HEK293 (cell line): ENCODE data around the gene ANKRD53.

ENCODE experiments used
- GLI4 ChIP-seq: fragments of 450-650 bp; formaldehyde crosslinking; IDR thresholded peaks from 2 replicates; pipeline ENCODE4 v1.5.1; 2016; ENCODE audit warnings: missing biosample characterization, missing genetic modification characterization
- ZNF132 ChIP-seq: fragments of 450-650 bp; formaldehyde crosslinking; IDR thresholded peaks from 2 replicates; pipeline ENCODE4 v1.5.1; 2017; ENCODE audit warnings: missing biosample characterization, missing genetic modification characterization, borderline replicate concordance
- ZNF24 ChIP-seq: fragments of 450-650 bp; formaldehyde crosslinking; IDR thresholded peaks from 2 replicates; pipeline ENCODE4 v1.5.1; 2016; ENCODE audit warnings: missing biosample characterization, missing genetic modification characterization
- ZNF670 ChIP-seq: fragments of 450-650 bp; formaldehyde crosslinking; IDR thresholded peaks from 2 replicates; pipeline ENCODE4 v1.5.1; 2016; ENCODE audit warnings: missing biosample characterization, missing genetic modification characterization, low read depth
- ZNF707 ChIP-seq: fragments of 450-650 bp; formaldehyde crosslinking; IDR thresholded peaks from 2 replicates; pipeline ENCODE4 v1.5.1; 2016; ENCODE audit warnings: missing biosample characterization, missing genetic modification characterization
- ZNF777 ChIP-seq: fragments of 450-650 bp; formaldehyde crosslinking; IDR thresholded peaks from 2 replicates; pipeline ENCODE4 v1.5.1; 2017; ENCODE audit warnings: missing biosample characterization, missing genetic modification characterization, borderline replicate concordance
- TF ChIP-seq, protein P1 (sequence below): fragments of 450-650 bp; formaldehyde crosslinking; IDR thresholded peaks from 2 replicates; pipeline ENCODE4 v1.5.1; 2016; ENCODE audit warnings: missing biosample characterization, missing genetic modification characterization
- TF ChIP-seq, protein P2 (sequence below): fragments of 450-650 bp; formaldehyde crosslinking; IDR thresholded peaks from 2 replicates; pipeline ENCODE4 v1.5.1; 2016; ENCODE audit warnings: missing biosample characterization, missing genetic modification characterization
- TF ChIP-seq, protein P3 (sequence below): fragments of 450-650 bp; formaldehyde crosslinking; IDR thresholded peaks from 2 replicates; pipeline ENCODE4 v1.5.1; 2016; ENCODE audit warnings: missing biosample characterization, missing genetic modification characterization, low read depth
- TF ChIP-seq, protein P4 (sequence below): fragments of 450-650 bp; formaldehyde crosslinking; conservative IDR thresholded peaks from 2 replicates; pipeline ENCODE4 v1.5.1; 2016; ENCODE audit warnings: low read depth, missing biosample characterization, missing genetic modification characterization
- TF ChIP-seq, protein P5 (sequence below): fragments of 450-650 bp; formaldehyde crosslinking; IDR thresholded peaks from 2 replicates; pipeline ENCODE4 v1.5.1; 2016; ENCODE audit warnings: missing biosample characterization, missing genetic modification characterization, low read depth

DNA sequence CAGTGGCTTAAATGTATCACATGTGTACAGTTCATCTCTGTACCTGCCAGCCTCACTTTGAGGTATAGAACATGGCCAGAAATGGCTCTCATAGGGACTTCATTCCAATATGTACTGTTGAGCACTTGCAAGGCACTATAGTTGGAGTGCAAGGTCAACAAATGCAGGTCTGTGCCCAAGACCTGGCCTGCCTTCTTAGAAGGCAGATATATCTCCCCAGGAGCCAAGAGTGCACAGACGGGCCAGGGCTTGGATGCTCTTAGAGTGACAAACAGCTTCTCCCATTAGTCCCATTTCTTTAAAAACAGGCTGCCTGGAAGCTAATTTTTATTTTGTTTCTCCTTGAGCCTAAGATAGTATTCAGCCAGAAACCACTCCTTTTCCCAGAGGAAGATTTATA, 9.0 kb downstream of the ANKRD53 start:
- TF ChIP-seq, protein P1, sequence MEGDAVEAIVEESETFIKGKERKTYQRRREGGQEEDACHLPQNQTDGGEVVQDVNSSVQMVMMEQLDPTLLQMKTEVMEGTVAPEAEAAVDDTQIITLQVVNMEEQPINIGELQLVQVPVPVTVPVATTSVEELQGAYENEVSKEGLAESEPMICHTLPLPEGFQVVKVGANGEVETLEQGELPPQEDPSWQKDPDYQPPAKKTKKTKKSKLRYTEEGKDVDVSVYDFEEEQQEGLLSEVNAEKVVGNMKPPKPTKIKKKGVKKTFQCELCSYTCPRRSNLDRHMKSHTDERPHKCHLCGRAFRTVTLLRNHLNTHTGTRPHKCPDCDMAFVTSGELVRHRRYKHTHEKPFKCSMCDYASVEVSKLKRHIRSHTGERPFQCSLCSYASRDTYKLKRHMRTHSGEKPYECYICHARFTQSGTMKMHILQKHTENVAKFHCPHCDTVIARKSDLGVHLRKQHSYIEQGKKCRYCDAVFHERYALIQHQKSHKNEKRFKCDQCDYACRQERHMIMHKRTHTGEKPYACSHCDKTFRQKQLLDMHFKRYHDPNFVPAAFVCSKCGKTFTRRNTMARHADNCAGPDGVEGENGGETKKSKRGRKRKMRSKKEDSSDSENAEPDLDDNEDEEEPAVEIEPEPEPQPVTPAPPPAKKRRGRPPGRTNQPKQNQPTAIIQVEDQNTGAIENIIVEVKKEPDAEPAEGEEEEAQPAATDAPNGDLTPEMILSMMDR (tag by site-specific recombination), result no peak
- TF ChIP-seq, protein P2, sequence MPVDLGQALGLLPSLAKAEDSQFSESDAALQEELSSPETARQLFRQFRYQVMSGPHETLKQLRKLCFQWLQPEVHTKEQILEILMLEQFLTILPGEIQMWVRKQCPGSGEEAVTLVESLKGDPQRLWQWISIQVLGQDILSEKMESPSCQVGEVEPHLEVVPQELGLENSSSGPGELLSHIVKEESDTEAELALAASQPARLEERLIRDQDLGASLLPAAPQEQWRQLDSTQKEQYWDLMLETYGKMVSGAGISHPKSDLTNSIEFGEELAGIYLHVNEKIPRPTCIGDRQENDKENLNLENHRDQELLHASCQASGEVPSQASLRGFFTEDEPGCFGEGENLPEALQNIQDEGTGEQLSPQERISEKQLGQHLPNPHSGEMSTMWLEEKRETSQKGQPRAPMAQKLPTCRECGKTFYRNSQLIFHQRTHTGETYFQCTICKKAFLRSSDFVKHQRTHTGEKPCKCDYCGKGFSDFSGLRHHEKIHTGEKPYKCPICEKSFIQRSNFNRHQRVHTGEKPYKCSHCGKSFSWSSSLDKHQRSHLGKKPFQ, result no peak
- TF ChIP-seq, protein P3, sequence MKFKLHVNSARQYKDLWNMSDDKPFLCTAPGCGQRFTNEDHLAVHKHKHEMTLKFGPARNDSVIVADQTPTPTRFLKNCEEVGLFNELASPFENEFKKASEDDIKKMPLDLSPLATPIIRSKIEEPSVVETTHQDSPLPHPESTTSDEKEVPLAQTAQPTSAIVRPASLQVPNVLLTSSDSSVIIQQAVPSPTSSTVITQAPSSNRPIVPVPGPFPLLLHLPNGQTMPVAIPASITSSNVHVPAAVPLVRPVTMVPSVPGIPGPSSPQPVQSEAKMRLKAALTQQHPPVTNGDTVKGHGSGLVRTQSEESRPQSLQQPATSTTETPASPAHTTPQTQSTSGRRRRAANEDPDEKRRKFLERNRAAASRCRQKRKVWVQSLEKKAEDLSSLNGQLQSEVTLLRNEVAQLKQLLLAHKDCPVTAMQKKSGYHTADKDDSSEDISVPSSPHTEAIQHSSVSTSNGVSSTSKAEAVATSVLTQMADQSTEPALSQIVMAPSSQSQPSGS (tag by site-specific recombination), result no peak
- TF ChIP-seq, protein P4, sequence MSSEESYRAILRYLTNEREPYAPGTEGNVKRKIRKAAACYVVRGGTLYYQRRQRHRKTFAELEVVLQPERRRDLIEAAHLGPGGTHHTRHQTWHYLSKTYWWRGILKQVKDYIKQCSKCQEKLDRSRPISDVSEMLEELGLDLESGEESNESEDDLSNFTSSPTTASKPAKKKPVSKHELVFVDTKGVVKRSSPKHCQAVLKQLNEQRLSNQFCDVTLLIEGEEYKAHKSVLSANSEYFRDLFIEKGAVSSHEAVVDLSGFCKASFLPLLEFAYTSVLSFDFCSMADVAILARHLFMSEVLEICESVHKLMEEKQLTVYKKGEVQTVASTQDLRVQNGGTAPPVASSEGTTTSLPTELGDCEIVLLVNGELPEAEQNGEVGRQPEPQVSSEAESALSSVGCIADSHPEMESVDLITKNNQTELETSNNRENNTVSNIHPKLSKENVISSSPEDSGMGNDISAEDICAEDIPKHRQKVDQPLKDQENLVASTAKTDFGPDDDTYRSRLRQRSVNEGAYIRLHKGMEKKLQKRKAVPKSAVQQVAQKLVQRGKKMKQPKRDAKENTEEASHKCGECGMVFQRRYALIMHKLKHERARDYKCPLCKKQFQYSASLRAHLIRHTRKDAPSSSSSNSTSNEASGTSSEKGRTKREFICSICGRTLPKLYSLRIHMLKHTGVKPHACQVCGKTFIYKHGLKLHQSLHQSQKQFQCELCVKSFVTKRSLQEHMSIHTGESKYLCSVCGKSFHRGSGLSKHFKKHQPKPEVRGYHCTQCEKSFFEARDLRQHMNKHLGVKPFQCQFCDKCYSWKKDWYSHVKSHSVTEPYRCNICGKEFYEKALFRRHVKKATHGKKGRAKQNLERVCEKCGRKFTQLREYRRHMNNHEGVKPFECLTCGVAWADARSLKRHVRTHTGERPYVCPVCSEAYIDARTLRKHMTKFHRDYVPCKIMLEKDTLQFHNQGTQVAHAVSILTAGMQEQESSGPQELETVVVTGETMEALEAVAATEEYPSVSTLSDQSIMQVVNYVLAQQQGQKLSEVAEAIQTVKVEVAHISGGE, result no peak
- TF ChIP-seq GLI4 (tag by site-specific recombination) (no peak), ZNF777 (tag by site-specific recombination) (no peak), ZNF707 (no peak), ZNF132 (tag by site-specific recombination) (no peak), ZNF24 (tag by site-specific recombination) (no peak), ZNF670 (tag by site-specific recombination) (no peak)
- TF ChIP-seq, protein P5, sequence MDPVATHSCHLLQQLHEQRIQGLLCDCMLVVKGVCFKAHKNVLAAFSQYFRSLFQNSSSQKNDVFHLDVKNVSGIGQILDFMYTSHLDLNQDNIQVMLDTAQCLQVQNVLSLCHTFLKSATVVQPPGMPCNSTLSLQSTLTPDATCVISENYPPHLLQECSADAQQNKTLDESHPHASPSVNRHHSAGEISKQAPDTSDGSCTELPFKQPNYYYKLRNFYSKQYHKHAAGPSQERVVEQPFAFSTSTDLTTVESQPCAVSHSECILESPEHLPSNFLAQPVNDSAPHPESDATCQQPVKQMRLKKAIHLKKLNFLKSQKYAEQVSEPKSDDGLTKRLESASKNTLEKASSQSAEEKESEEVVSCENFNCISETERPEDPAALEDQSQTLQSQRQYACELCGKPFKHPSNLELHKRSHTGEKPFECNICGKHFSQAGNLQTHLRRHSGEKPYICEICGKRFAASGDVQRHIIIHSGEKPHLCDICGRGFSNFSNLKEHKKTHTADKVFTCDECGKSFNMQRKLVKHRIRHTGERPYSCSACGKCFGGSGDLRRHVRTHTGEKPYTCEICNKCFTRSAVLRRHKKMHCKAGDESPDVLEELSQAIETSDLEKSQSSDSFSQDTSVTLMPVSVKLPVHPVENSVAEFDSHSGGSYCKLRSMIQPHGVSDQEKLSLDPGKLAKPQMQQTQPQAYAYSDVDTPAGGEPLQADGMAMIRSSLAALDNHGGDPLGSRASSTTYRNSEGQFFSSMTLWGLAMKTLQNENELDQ (tag by site-specific recombination), result no peak
